HepG2 (cell line): ENCODE measurements around the gene SYS1. TPM values are rescaled to one million over a fixed set of nuclear protein-coding genes. Genes with fewer than 3 reads are reported as not detected.
A peak's percentile ranks its signal among the peaks of the same experiment; 100 is the strongest.

Experiments
- CREB1 ChIP-seq, 2 experiments: fragments of 450-650 bp in 1 of 2; IDR thresholded peaks; 2 replicates each; pipeline ENCODE4 v1.6.1; 2016 to 2017; ENCODE audit warnings: control low read depth in 1 of 2, mild to moderate bottlenecking in 1 of 2, missing compliant biosample characterization in 1 of 2, missing genetic modification characterization in 1 of 2
- GATA4 ChIP-seq: sonication (generic); IDR thresholded peaks from 2 replicates; pipeline ENCODE4 v1.6.1; 2016; ENCODE audit warnings: antibody characterized with exemption, low read depth, borderline replicate concordance
- GPN1 ChIP-seq: sonication (generic); formaldehyde crosslinking; IDR thresholded peaks from 2 replicates; pipeline ENCODE4 v1.5.1; 2020; ENCODE audit warnings: missing genetic modification reagents, borderline replicate concordance
- NCOA2 ChIP-seq: sonication (generic); formaldehyde crosslinking; IDR thresholded peaks from 2 replicates; pipeline ENCODE4 v1.8.0; 2022; ENCODE audit warnings: inconsistent platforms
- PAX8 ChIP-seq: sonication (generic); formaldehyde crosslinking; IDR thresholded peaks from 2 replicates; pipeline ENCODE4 v1.8.0; 2022; ENCODE audit warnings: mild to moderate bottlenecking, missing genetic modification reagents, borderline replicate concordance
- RARG ChIP-seq: sonication (generic); formaldehyde crosslinking; IDR thresholded peaks from 2 replicates; pipeline ENCODE4 v1.4.0; 2020; ENCODE audit warnings: low read depth, mild to moderate bottlenecking, missing genetic modification reagents
- SNAI1 ChIP-seq: sonication (generic); formaldehyde crosslinking; IDR thresholded peaks from 2 replicates; pipeline ENCODE4 v1.5.0; 2020; ENCODE audit warnings: mild to moderate bottlenecking, missing genetic modification reagents, borderline replicate concordance
- YEATS4 ChIP-seq: sonication (generic); formaldehyde crosslinking; IDR thresholded peaks from 2 replicates; pipeline ENCODE4 v1.4.0; 2020; ENCODE audit warnings: missing genetic modification reagents, borderline replicate concordance
- ZBTB1 ChIP-seq: sonication (generic); formaldehyde crosslinking; IDR thresholded peaks from 2 replicates; pipeline ENCODE4 v1.4.0; 2020; ENCODE audit warnings: missing genetic modification reagents, borderline replicate concordance
- ZBTB21 ChIP-seq: sonication (generic); formaldehyde crosslinking; IDR thresholded peaks from 2 replicates; pipeline ENCODE4 v1.4.0; 2020; ENCODE audit warnings: missing genetic modification reagents
- ZKSCAN8 ChIP-seq: IDR thresholded peaks from 2 replicates; pipeline ENCODE4 v1.6.1; 2016; ENCODE audit warnings: borderline replicate concordance, missing genetic modification reagents, missing compliant biosample characterization
- ZNF274 ChIP-seq: sonication (generic); formaldehyde crosslinking; IDR thresholded peaks from 2 replicates; pipeline ENCODE4 v1.5.1; 2020; ENCODE audit warnings: mild to moderate bottlenecking, missing genetic modification reagents
- polyA plus RNA-seq, 8 experiments: library from polyadenylated mRNA; depleted of rRNA in 3 of 8; stranded (reverse) in 7 of 8; unstranded in 1 of 8; fragments of >200 nt; fragmentation: Illumina TruSeq in 4 of 8; extraction: Trizol in 4 of 8; gene quantifications; 2 replicates each; pipeline versions ENCODE4 v1.2.1 to v1.2.3, GENCODE V29; 2011 to 2016; ENCODE audit warnings: low read depth in 4 of 8, missing spikeins in 1 of 8, mixed read lengths in 1 of 8; ENCODE audit not compliant: insufficient read depth in 1 of 8
- total RNA-seq, 5 experiments: library from RNA; depleted of rRNA; stranded (reverse); fragments of >200 nt; fragmentation: Illumina TruSeq; extraction: Trizol; gene quantifications; 2 replicates each; pipeline ENCODE4 v1.2.3, GENCODE V29; 2016; ENCODE audit warnings: low read depth in 1 of 5
- TF ChIP-seq, protein P1 (sequence below), 2 experiments: sonication (generic) in 1 of 2; formaldehyde crosslinking in 1 of 2; IDR thresholded peaks; 2 replicates each; pipeline versions ENCODE4 v1.4.0 to v1.6.1; 2016 to 2020; ENCODE audit warnings: borderline replicate concordance in 1 of 2, low read depth in 1 of 2, mild to moderate bottlenecking in 1 of 2, missing genetic modification reagents in 1 of 2
- TF ChIP-seq, protein P2 (sequence below): sonication (generic); formaldehyde crosslinking; IDR thresholded peaks from 2 replicates; pipeline ENCODE4 v1.5.1; 2020; ENCODE audit warnings: missing genetic modification reagents, mild to moderate bottlenecking, borderline replicate concordance
- TF ChIP-seq, protein P3 (sequence below): sonication (generic); formaldehyde crosslinking; IDR thresholded peaks from 2 replicates; pipeline ENCODE4 v1.5.1; 2020; ENCODE audit warnings: missing genetic modification reagents, mild to moderate bottlenecking, borderline replicate concordance
- TF ChIP-seq, protein P4 (sequence below): IDR thresholded peaks from 2 replicates; pipeline ENCODE4 v1.6.1; 2016; ENCODE audit warnings: mild to moderate bottlenecking, missing biosample characterization, missing genetic modification reagents
- TF ChIP-seq, protein P5 (sequence below): sonication (generic); formaldehyde crosslinking; IDR thresholded peaks from 2 replicates; pipeline ENCODE4 v1.8.1; 2023; ENCODE audit warnings: mild to moderate bottlenecking, inconsistent platforms, moderate library complexity, missing genetic modification reagents, borderline replicate concordance

The SYS1 gene
- total and polyA plus RNA-seq, 2 of the 13 experiments (the other 11 are each of a cell fraction or from before 2014, with no cell fraction given): 38.3 to 65.6 TPM

- TF ChIP-seq, protein P1, sequence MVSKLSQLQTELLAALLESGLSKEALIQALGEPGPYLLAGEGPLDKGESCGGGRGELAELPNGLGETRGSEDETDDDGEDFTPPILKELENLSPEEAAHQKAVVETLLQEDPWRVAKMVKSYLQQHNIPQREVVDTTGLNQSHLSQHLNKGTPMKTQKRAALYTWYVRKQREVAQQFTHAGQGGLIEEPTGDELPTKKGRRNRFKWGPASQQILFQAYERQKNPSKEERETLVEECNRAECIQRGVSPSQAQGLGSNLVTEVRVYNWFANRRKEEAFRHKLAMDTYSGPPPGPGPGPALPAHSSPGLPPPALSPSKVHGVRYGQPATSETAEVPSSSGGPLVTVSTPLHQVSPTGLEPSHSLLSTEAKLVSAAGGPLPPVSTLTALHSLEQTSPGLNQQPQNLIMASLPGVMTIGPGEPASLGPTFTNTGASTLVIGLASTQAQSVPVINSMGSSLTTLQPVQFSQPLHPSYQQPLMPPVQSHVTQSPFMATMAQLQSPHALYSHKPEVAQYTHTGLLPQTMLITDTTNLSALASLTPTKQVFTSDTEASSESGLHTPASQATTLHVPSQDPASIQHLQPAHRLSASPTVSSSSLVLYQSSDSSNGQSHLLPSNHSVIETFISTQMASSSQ (IDR thresholded peaks at IDR 0.05; ENCODE audit: low read depth): no peak
- TF ChIP-seq, protein P1 (CRISPR knock-in tag; IDR thresholded peaks at IDR 0.05; ENCODE audit: borderline replicate concordance): no peak
- TF ChIP-seq ZKSCAN8 (CRISPR knock-in tag) (no peak), ZBTB21 (CRISPR knock-in tag) (peak; percentile 70; the same call in 1 of the 2 replicates), ZNF274 (no peak), RARG (CRISPR knock-in tag) (no peak), GATA4 (no peak), SNAI1 (CRISPR knock-in tag) (no peak), NCOA2 (no peak; the same call in 1 of the 2 replicates), YEATS4 (CRISPR knock-in tag) (peak; percentile 60; the same call in 1 of the 2 replicates), ZBTB1 (CRISPR knock-in tag) (no peak), GPN1 (CRISPR knock-in tag) (no peak), CREB1 (IDR thresholded peaks at IDR 0.05) (peak; percentile 66), CREB1 (CRISPR knock-in tag; IDR thresholded peaks at IDR 0.05) (peak; percentile 76), PAX8 (CRISPR knock-in tag) (no peak)
- TF ChIP-seq, protein P2, sequence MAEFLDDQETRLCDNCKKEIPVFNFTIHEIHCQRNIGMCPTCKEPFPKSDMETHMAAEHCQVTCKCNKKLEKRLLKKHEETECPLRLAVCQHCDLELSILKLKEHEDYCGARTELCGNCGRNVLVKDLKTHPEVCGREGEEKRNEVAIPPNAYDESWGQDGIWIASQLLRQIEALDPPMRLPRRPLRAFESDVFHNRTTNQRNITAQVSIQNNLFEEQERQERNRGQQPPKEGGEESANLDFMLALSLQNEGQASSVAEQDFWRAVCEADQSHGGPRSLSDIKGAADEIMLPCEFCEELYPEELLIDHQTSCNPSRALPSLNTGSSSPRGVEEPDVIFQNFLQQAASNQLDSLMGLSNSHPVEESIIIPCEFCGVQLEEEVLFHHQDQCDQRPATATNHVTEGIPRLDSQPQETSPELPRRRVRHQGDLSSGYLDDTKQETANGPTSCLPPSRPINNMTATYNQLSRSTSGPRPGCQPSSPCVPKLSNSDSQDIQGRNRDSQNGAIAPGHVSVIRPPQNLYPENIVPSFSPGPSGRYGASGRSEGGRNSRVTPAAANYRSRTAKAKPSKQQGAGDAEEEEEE (CRISPR knock-in tag): no peak
- TF ChIP-seq, protein P3, sequence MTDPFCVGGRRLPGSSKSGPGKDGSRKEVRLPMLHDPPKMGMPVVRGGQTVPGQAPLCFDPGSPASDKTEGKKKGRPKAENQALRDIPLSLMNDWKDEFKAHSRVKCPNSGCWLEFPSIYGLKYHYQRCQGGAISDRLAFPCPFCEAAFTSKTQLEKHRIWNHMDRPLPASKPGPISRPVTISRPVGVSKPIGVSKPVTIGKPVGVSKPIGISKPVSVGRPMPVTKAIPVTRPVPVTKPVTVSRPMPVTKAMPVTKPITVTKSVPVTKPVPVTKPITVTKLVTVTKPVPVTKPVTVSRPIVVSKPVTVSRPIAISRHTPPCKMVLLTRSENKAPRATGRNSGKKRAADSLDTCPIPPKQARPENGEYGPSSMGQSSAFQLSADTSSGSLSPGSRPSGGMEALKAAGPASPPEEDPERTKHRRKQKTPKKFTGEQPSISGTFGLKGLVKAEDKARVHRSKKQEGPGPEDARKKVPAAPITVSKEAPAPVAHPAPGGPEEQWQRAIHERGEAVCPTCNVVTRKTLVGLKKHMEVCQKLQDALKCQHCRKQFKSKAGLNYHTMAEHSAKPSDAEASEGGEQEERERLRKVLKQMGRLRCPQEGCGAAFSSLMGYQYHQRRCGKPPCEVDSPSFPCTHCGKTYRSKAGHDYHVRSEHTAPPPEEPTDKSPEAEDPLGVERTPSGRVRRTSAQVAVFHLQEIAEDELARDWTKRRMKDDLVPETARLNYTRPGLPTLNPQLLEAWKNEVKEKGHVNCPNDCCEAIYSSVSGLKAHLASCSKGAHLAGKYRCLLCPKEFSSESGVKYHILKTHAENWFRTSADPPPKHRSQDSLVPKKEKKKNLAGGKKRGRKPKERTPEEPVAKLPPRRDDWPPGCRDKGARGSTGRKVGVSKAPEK: no peak
- TF ChIP-seq, protein P4, sequence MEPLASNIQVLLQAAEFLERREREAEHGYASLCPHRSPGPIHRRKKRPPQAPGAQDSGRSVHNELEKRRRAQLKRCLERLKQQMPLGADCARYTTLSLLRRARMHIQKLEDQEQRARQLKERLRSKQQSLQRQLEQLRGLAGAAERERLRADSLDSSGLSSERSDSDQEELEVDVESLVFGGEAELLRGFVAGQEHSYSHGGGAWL (CRISPR knock-in tag): no peak
- TF ChIP-seq, protein P5, sequence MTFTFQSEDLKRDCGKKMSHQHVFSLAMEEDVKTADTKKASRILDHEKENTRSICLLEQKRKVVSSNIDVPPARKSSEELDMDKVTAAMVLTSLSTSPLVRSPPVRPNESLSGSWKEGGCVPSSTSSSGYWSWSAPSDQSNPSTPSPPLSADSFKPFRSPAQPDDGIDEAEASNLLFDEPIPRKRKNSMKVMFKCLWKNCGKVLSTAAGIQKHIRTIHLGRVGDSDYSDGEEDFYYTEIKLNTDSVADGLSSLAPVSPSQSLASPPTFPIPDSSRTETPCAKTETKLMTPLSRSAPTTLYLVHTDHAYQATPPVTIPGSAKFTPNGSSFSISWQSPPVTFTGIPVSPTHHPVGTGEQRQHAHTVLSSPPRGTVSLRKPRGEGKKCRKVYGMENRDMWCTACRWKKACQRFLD (CRISPR knock-in tag): no peak
Observed at GRCh38 chr20:45359406-45360148, 3.4 kb upstream of the SYS1 start (continued).
